ENCODE data around the gene FOXI2. TPM values are rescaled to one million over a fixed set of nuclear protein-coding genes. Genes with fewer than 3 reads are reported as not detected.

FOXI2 gene
- total RNA-seq, 1 experiment from 2014 or later = not detected

DNA sequence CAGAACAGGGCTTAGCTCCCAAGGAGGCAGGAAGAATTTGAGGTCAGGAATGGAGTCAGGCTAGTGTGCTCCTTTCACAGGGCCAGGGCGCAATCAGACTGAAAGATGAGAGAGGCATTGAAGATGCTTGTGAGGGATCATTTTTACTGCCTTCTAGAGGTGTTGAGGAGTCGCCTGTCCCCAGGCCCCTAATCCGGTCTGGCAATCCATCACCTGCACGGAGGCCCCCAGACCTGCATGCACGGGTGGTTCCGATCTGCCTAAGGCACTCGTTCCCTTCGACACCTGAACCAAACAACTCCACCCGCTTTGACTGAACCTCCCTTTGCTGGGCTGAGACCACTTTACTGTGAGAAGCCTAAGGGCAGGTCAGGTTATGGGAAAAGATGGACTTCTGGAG is 8.0 kb downstream of the FOXI2 start:
- TF ChIP-seq POLR2A (IDR thresholded peaks at IDR 0.05; ENCODE audit: borderline replicate concordance, extremely low read depth, insufficient read depth, insufficient read length) (no peak), CTCF (IDR thresholded peaks at IDR 0.05 in 2 of 3, conservative IDR thresholded peaks at IDR 0.05 in 1 of 3; ENCODE audit: borderline replicate concordance in 1 of 3, insufficient read depth in 1 of 3, low read depth in 2 of 3, low read length in 2 of 3) (no peak), CEBPB (IDR thresholded peaks at IDR 0.05; ENCODE audit: low read depth) (no peak), JUND (IDR thresholded peaks at IDR 0.05) (no peak), EGR1 (IDR thresholded peaks at IDR 0.05; ENCODE audit: low read depth) (no peak), CBX3 (IDR thresholded peaks at IDR 0.05; ENCODE audit: low read depth) (no peak), POLR2AphosphoS5 (IDR thresholded peaks at IDR 0.05; ENCODE audit: low read depth, low read length) (no peak)
- H3K4me1 ChIP-seq (ENCODE audit: control insufficient read depth in 1 of 2, insufficient read depth in 2 of 2, low read length in 2 of 2) = no peaks in the 10 kb centered on the region
- no peaks in the 10 kb centered on the region for H3K36me3 ChIP-seq (ENCODE audit: control insufficient read depth in 1 of 2, insufficient read depth in 2 of 2, low read length in 2 of 2)
- ATAC-seq (no peak), DNase-seq (ENCODE audit: low read depth, low spot score) (no peak)
- no peaks in the 10 kb centered on the region for H3K79me2 ChIP-seq (ENCODE audit: insufficient read depth, low read length)
- H3K9me3 ChIP-seq (ENCODE audit: control insufficient read depth in 1 of 2, insufficient read depth in 1 of 2, low read depth in 1 of 2, low read length in 2 of 2) = no peaks in the 10 kb centered on the region
- POLR2A ChIA-PET = no interaction called here
- H3K27me3 ChIP-seq (ENCODE audit: insufficient read depth, low read length) = peaks cover 13% of the 10 kb centered on the region; the same call in 1 of the 2 replicates
- no peak overlapping the region for H3K9ac ChIP-seq (ENCODE audit: low read length)
- H3K4me3 ChIP-seq (replicated peaks in 1 of 2; ENCODE audit: low read depth in 1 of 2, low read length in 2 of 2) = no peak overlapping the region
- no peak overlapping the region for H3K4me2 ChIP-seq (ENCODE audit: low read length)
- RAD21 ChIA-PET (ENCODE audit: low non-redundant PET in 1 of 2, low total read pairs in 2 of 2, uncharacterized antibody in 2 of 2, unreplicated experiment in 2 of 2) = no interaction called here
- H3K27ac ChIP-seq (ENCODE audit: low read depth, low read length) = no peak overlapping the region
- intact Hi-C loops (cut with micrococcal nuclease) = no loop called here
- CTCF ChIA-PET = no interaction called here
- no TSS peak for BruUV-seq (replicated peaks)
- H4K20me1 ChIP-seq (ENCODE audit: insufficient read depth) = no peaks in the 10 kb centered on the region
- no peak overlapping the region for H2AFZ ChIP-seq (ENCODE audit: low read depth, low read length, poor library complexity, severe bottlenecking)
- no peaks in the 10 kb centered on the region for H3K9me2 ChIP-seq (ENCODE audit: insufficient read depth)

DNA sequence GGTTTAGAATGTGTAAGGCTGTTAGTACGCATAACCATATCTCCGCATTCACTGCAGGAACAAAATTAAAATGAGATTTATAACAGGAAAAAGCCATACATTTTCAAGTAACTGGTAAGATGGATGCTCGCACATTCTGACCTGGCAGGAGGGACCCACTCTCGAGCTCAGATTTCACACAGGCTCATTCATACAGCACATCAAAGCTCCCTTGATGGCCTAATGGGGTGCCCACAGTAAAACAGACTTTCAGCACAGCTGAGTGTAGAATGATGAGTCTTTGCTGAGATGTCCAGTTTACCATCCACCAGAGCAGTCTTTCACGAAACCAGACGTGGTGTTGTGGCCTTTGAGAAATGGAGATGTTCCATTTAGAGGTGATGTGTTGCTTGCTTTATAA is 8.9 kb downstream of the FOXI2 start:
- CTCF ChIA-PET = no interaction called here
- POLR2A ChIA-PET = no interaction called here
- ATAC-seq = no peak
- H3K36me3 ChIP-seq (ENCODE audit: control insufficient read depth in 1 of 2, insufficient read depth in 2 of 2, low read length in 2 of 2) = no peaks in the 10 kb centered on the region
- intact Hi-C loops (cut with micrococcal nuclease) = no loop called here
- no peak overlapping the region for H3K27ac ChIP-seq (ENCODE audit: low read depth, low read length)
- no peak overlapping the region for H2AFZ ChIP-seq (ENCODE audit: low read depth, low read length, poor library complexity, severe bottlenecking)
- H3K4me1 ChIP-seq (ENCODE audit: control insufficient read depth in 1 of 2, insufficient read depth in 2 of 2, low read length in 2 of 2) = no peaks in the 10 kb centered on the region
- no peaks in the 10 kb centered on the region for H3K9me3 ChIP-seq (ENCODE audit: control insufficient read depth in 1 of 2, insufficient read depth in 1 of 2, low read depth in 1 of 2, low read length in 2 of 2)
- no peak overlapping the region for H3K4me2 ChIP-seq (ENCODE audit: low read length)
- H4K20me1 ChIP-seq (ENCODE audit: insufficient read depth) = no peaks in the 10 kb centered on the region
- H3K9me2 ChIP-seq (ENCODE audit: insufficient read depth) = no peaks in the 10 kb centered on the region
- H3K4me3 ChIP-seq (replicated peaks in 1 of 2; ENCODE audit: low read depth in 1 of 2, low read length in 2 of 2) = no peak overlapping the region
- no peak overlapping the region for H3K9ac ChIP-seq (ENCODE audit: low read length)
- peaks cover 13% of the 10 kb centered on the region; the same call in 1 of the 2 replicates for H3K27me3 ChIP-seq (ENCODE audit: insufficient read depth, low read length)
- RAD21 ChIA-PET (ENCODE audit: low non-redundant PET in 1 of 2, low total read pairs in 2 of 2, uncharacterized antibody in 2 of 2, unreplicated experiment in 2 of 2) = no interaction called here
- DNase-seq (ENCODE audit: low read depth, low spot score) = no peak
- BruUV-seq (replicated peaks) = no TSS peak
- H3K79me2 ChIP-seq (ENCODE audit: insufficient read depth, low read length) = no peaks in the 10 kb centered on the region
- TF ChIP-seq POLR2AphosphoS5 (IDR thresholded peaks at IDR 0.05; ENCODE audit: low read depth, low read length) (no peak), EGR1 (IDR thresholded peaks at IDR 0.05; ENCODE audit: low read depth) (no peak), YY1 (IDR thresholded peaks at IDR 0.05; ENCODE audit: extremely low read depth, insufficient replicate concordance, low read depth, low read length) (no peak), POLR2A (IDR thresholded peaks at IDR 0.05; ENCODE audit: borderline replicate concordance, extremely low read depth, insufficient read depth, insufficient read length) (no peak), SRF (IDR thresholded peaks at IDR 0.05; ENCODE audit: low read depth) (no peak), CEBPB (IDR thresholded peaks at IDR 0.05; ENCODE audit: low read depth) (no peak), JUND (IDR thresholded peaks at IDR 0.05) (no peak), CTCF (IDR thresholded peaks at IDR 0.05 in 2 of 3, conservative IDR thresholded peaks at IDR 0.05 in 1 of 3; ENCODE audit: borderline replicate concordance in 1 of 3, insufficient read depth in 1 of 3, low read depth in 2 of 3, low read length in 2 of 3) (no peak), SIN3A (IDR thresholded peaks at IDR 0.05; ENCODE audit: low read depth) (no peak), CBX3 (IDR thresholded peaks at IDR 0.05; ENCODE audit: low read depth) (no peak), RAD21 (IDR thresholded peaks at IDR 0.05; ENCODE audit: low read depth) (no peak), SP1 (IDR thresholded peaks at IDR 0.05; ENCODE audit: low read depth) (no peak)
